HG02610 (cell line): ENCODE data around the gene ADAM15.

Source experiments
- ATAC-seq: cut with Tn5 transposase; IDR thresholded peaks from one replicate; pipeline ENCODE4 v1.9.1; 2021; ENCODE audit warnings: mild to moderate bottlenecking, moderate library complexity; ENCODE audit not compliant: unreplicated experiment

The ADAM15 gene

GRCh38 chr1:155110381-155110780 lies 59.3 kb downstream of the ADAM15 start:
- no peak for ATAC-seq

- no peak for ATAC-seq
These were observed 59.7 kb downstream of the ADAM15 start for GRCh38 chr1:155110826-155111225.
